Muscle of leg (tissue), 11 donors: ENCODE measurements around the gene HECTD3. TPM values are rescaled to one million over a fixed set of nuclear protein-coding genes. Genes with fewer than 3 reads are reported as not detected.
"Not testable (repeated sequence)": the region's sequence is repeated elsewhere in the genome, so short reads cannot be mapped to it uniquely, and the experiment has no call there.

Experiments used
- DNase-seq: peaks from one replicate; pipeline ENCODE4 v3.0.0; 2013
- H3K27ac ChIP-seq: one replicate; pipeline ENCODE4 v1.5.1; 2013; ENCODE audit warnings: mild to moderate bottlenecking, low read length, control low read depth
- H3K27me3 ChIP-seq: one replicate; pipeline ENCODE4 v1.6.1; 2013; ENCODE audit warnings: low read length; ENCODE audit not compliant: control insufficient read depth, insufficient read depth
- H3K36me3 ChIP-seq: one replicate; pipeline ENCODE4 v1.6.1; 2013; ENCODE audit warnings: low read length; ENCODE audit not compliant: control insufficient read depth, insufficient read depth
- H3K4me1 ChIP-seq: one replicate; pipeline ENCODE4 v1.6.1; 2013; ENCODE audit warnings: low read length; ENCODE audit not compliant: control insufficient read depth, insufficient read depth
- H3K4me3 ChIP-seq: one replicate; pipeline ENCODE4 v1.5.1; 2013; ENCODE audit warnings: low read length, control low read depth
- H3K9me3 ChIP-seq: replicated peaks from 2 replicates; pipeline ENCODE4 v1.6.1; 2013; ENCODE audit warnings: low read depth, low read length; ENCODE audit not compliant: control insufficient read depth
- WGBS: methylation state at CpG from one replicate; pipeline ENCODE4 v1.1.5; 2013; ENCODE audit warnings: missing lambda C conversion rate; ENCODE audit not compliant: insufficient coverage; 5-methylcytosine and 5-hydroxymethylcytosine counted together
- polyA plus RNA-seq, 8 donors: library from polyadenylated mRNA; unstranded; fragments of 120-200 nt; gene quantifications; one replicate each; pipeline versions ENCODE4 v1.2.1 to v1.2.3, GENCODE V29; 2013; ENCODE audit warnings: inconsistent platforms in 1 of 8, low replicate concordance in 1 of 8; ENCODE audit not compliant: insufficient read length in 8 of 8, insufficient read depth in 1 of 8
- total RNA-seq: library from RNA; stranded (reverse); fragments of 120-200 nt; gene quantifications from one replicate; pipeline ENCODE4 v1.2.4, GENCODE V29; 2013

HECTD3 gene
- total and polyA plus RNA-seq, 9 donors, result 13.2 to 33.3 (median 30.9) TPM

DNA sequence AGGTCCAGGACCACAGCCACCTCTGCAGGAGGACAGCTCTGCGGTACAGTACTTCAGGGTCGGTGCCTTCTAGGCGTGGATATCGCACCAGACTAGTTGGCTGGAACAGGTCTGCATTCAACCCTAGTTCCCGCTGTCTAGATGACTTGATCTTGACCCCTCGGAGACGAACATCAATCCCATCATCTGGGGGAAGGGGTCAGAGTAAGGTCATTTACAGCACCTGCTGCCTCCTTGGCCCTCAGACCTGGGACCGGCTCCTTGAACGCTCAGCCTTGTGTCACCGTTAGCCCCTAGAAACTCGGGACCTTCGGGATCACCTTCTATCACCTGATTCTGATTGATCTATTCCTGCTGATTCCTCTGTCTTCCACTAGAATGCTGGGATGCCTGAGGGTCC, 2.6 kb downstream of the HECTD3 start:
- Histone ChIP-seq H3K9me3 (no peaks in the 10 kb centered on the region), H3K4me3 (no peak overlapping the region), H3K4me1 (peaks cover 33% of the 10 kb centered on the region), H3K36me3 (peaks cover 66% of the 10 kb centered on the region), H3K27me3 (no peaks in the 10 kb centered on the region), H3K27ac (no peak overlapping the region)
- no peak for DNase-seq
- WGBS, result 90% methylated on average over 12 of the region's 12 CpGs

DNA sequence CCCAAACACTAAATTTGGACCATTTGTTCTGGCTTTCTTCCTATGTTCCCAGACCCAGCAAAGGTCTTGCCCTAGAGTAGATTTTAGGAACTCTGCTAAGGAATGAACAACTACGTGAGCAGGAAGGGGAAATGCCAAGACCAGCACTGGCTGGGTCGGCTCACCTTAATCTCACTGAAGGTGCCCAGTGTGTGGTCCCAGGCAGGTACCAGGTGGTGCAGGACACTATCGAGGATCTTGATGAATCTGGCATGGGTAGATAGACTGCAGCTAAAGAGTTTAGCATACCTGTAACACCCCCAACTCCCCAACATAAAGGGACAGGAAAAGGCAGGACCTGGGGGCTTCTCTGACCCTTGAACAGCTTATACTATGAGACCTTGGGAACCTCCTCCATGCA, 3.0 kb downstream of the HECTD3 start:
- DNase-seq, result no peak
- WGBS, result 93% methylated on average over 2 of the region's 3 CpGs
- no peak overlapping the region for H3K4me3 ChIP-seq
- peaks cover 29% of the 10 kb centered on the region for H3K4me1 ChIP-seq
- no peaks in the 10 kb centered on the region for H3K27me3 ChIP-seq
- H3K27ac ChIP-seq, result no peak overlapping the region
- no peaks in the 10 kb centered on the region for H3K9me3 ChIP-seq
- peaks cover 67% of the 10 kb centered on the region for H3K36me3 ChIP-seq

DNA sequence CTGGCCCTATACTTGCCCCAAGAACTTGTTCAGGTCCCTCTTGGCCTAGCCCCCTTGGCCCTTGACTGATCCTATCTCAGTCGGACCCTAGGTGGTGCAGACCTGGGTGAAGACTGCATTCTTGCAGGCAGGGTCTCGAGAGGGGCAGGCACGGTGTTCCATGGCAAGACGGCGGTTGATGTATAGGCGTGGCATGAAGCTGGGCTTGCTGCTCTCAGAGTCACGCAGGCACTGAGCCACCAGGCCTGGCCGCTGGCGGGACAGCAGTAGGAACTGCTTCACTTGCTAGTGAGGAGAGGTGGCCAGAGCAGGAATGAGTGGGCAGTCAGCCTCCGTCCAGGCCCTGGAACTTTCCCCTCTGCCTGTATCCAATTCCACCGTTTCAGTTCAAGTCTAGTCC, 3.8 kb downstream of the HECTD3 start:
- H3K4me3 ChIP-seq, result no peak overlapping the region
- H3K27ac ChIP-seq, result no peak overlapping the region
- peaks cover 74% of the 10 kb centered on the region for H3K36me3 ChIP-seq
- WGBS, result 86% methylated on average over 7 of the region's 11 CpGs
- peaks cover 22% of the 10 kb centered on the region for H3K4me1 ChIP-seq
- no peaks in the 10 kb centered on the region for H3K9me3 ChIP-seq
- no peak for DNase-seq
- H3K27me3 ChIP-seq, result no peaks in the 10 kb centered on the region

DNA sequence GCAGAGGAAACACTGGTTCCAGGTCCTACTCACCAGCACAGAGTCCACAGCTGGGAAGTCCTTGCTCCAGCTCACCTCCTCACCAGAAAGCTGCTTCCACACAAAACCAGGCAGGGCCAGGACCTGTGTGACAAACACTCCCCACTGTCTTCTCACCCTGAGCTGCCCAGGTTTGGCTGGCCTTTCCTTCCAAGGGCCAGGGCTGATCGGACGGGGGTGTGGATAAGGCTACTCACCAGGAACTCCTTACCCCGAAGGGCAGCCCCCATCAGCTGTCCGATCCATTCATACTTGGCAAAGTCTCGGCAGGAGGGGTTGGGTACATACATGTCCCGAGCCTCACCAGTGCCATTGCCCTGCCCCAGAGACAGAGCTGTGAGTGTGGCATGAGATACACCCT, 5.4 kb downstream of the HECTD3 start:
- no peak overlapping the region for H3K27ac ChIP-seq
- no peaks in the 10 kb centered on the region for H3K27me3 ChIP-seq
- no peaks in the 10 kb centered on the region for H3K9me3 ChIP-seq
- WGBS, result 86% methylated on average over 5 of the region's 6 CpGs
- H3K4me1 ChIP-seq, result peaks cover 13% of the 10 kb centered on the region
- no peak for DNase-seq
- peaks cover 79% of the 10 kb centered on the region for H3K36me3 ChIP-seq
- H3K4me3 ChIP-seq, result no peak overlapping the region

DNA sequence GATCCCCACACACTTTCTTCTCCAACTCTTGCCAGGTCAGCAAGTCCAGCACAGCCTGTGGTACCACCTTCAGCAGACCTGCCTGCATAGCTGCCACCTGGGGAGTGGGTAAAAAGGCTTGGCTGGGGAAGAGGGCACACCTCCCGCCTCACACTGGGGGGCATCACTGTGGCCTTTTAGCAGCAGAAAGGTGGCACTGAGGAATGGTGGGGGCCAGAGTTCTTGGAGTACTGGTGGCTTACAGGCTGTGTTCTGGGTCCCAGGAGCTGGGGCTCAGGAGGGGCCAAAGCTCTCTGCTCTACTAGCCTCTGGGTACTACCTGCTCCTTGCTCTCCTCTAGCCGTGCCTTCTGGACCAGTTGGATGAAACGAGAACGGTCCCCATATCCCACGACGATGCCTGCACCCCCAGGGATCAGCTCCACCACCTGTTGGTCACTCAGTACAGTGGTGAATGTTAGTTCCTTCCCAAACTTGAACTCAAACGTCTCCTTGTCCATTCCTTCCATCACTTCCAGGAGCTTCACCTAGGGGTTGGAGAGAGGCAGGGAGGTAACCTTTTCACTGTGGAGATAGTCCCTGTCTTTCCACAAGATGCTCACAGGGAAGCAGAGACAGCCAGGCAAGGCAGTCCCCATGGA, 6.7 kb downstream of the HECTD3 start:
- Histone ChIP-seq H3K27me3 (no peaks in the 10 kb centered on the region), H3K36me3 (peaks cover 73% of the 10 kb centered on the region), H3K9me3 (no peaks in the 10 kb centered on the region), H3K4me3 (no peak overlapping the region), H3K27ac (no peak overlapping the region), H3K4me1 (peaks cover under 1% of the 10 kb centered on the region)
- DNase-seq, result no peak
- WGBS, result 90% methylated on average over 2 of the region's 7 CpGs

DNA sequence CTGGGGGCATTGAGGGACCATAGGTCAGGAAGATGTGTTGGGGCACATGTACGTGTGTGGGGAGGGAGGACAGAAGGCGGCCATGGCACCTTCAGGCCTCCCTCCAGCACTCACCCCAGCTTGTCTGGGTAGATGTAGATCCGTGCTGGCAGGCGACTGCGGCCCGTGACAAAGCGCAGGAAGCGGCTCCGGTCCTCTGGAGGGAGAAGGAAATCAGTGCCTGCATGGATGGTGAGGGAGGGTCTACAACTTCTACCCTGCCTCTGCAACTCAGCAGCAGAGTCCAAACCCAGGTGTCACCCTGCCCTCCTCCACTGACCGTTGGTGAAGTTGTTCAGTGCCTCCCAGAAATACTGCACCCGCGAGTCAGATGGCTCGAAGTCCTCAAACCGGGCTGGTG, 7.4 kb downstream of the HECTD3 start:
- no peak overlapping the region for H3K27ac ChIP-seq
- H3K36me3 ChIP-seq, result peaks cover 66% of the 10 kb centered on the region
- H3K4me3 ChIP-seq, result no peak overlapping the region
- no peak for DNase-seq
- WGBS, result 84% methylated on average over 5 of the region's 14 CpGs
- no peaks in the 10 kb centered on the region for H3K27me3 ChIP-seq
- H3K4me1 ChIP-seq, result no peaks in the 10 kb centered on the region
- H3K9me3 ChIP-seq, result no peaks in the 10 kb centered on the region

DNA sequence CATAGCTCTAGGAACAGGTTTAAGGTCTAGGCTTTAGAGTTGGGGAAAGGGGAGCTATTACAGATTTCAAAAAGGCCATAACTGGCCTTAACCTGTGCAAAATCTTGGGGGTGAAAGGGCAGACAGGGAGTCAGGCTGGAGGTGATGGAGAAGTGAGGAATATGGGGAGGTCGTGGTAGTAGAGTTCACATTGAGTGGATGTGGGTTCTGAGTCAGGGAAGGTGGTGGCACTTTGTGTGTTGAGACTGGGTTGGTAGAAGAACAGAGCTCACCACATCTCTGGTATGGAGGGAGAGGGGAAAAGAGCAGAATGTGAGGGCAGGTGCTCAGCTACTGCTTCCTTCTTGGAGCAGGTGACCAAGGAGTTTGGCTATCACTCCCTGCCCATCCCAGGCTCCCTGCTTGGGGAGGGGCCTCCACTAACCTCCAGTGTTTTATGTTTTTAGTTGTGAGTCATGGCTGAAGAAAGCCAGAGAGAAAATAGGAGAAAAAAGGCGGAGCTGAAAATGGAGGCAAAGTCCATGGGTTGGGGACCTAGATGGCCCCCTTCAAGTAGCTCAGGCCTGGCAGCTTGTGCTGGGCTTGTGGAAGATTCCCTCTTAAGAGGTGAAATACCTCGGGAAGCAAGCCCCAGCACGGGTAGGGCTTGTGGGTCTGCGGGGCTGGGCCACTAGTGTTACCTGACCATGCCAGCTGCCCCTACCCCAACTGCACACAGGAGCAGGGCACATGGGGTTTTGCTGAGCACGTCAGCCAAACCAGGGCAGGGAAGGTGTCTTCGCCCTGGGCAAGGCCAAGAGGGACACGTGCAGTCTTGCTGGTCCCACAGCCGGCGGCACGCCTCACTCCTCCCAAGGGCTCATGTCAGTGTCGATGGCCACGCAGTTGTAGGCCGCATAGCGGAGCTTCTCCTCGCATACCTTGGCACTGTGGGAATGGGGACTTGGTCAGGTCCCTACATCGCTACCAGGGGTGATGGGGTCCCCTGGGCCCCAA, 8.2 kb downstream of the HECTD3 start:
- no peaks in the 10 kb centered on the region for H3K4me1 ChIP-seq
- H3K4me3 ChIP-seq, result no peak overlapping the region
- H3K27ac ChIP-seq, result no peak overlapping the region
- peaks cover 58% of the 10 kb centered on the region for H3K36me3 ChIP-seq
- WGBS, result 97% methylated on average over 14 of the region's 17 CpGs
- no peaks in the 10 kb centered on the region for H3K9me3 ChIP-seq
- DNase-seq, result no peak
- H3K27me3 ChIP-seq, result no peaks in the 10 kb centered on the region

DNA sequence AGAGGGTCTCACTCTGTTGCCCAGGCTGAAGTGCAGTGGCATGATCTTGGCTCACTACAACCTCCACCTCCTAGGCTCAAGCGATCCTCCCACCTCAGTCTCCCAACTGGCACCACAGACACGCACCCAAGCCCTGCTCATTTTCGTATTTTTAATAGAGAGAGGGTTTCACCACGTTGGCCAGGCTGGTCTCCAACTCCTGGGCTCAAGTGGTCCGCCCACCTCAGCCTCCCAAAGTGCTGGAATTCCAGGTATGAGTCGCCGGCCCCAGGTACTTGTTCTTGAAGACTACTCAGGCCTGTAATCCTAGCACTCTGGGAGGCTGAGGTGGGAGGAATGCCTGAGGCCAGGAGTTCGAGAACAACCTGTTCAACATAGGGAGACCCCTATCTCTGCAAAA, 9.5 kb downstream of the HECTD3 start:
- not testable (repeated sequence) for H3K27ac ChIP-seq, H3K9me3 ChIP-seq, H3K27me3 ChIP-seq, H3K4me1 ChIP-seq, DNase-seq, H3K4me3 ChIP-seq
- H3K36me3 ChIP-seq, result peaks cover 44% of the 10 kb centered on the region
- 67% methylated on average over 3 of the region's 8 CpGs for WGBS

DNA sequence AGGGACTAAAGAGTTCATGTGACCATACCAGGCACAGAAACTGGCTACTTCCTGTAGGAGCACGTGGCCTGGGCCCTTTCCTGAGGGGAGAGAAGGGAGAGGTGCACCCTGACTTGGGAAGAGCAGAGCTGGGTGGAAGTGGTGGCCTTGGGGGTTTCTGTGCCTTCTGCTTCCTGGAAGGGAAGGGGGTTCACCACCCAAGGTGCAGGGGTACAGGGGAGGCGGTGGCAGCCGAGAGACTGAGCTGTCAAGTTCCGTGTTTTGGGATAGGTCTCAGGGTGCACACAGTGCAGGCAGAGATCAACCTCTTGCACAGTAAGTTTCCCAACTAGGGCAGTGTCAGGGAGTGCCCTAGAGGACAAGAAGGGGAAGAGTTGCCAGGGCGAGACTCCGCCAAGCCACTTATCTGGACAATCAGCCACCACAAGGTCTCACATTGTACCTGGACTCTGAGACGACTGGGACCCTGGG, 10.1 kb downstream of the HECTD3 start:
- Histone ChIP-seq H3K9me3 (no peaks in the 10 kb centered on the region), H3K27ac (no peak overlapping the region), H3K4me3 (no peak overlapping the region)

DNA sequence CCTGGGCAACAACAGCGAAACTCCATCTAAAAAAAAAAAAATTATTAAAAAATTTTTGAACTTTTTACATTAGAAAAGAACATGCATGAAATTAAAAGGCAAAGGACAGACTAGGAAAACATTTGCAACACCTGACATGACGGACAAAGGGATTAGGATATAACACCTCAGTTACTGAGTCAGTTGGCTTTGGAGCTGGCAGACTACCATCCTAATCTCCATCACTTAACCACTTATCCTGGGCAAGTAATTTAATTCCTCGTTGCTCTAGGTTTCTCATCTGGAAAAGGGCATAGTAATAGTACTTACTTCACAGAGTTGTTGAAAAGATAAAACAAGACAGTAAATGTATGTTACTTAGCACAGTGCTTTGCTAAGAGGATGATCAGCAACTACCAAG, 11.9 kb downstream of the HECTD3 start:
- H3K27ac ChIP-seq, result no peak overlapping the region
- no peaks in the 10 kb centered on the region for H3K4me1 ChIP-seq
- H3K9me3 ChIP-seq, result no peaks in the 10 kb centered on the region
- H3K4me3 ChIP-seq, result no peak overlapping the region
- no peak for DNase-seq
- peaks cover 23% of the 10 kb centered on the region for H3K36me3 ChIP-seq
- 60% methylated on average over 1 of the region's 3 CpGs for WGBS
- no peaks in the 10 kb centered on the region for H3K27me3 ChIP-seq

More for the DNA sequence above, 10.1 kb downstream of the HECTD3 start:
- peaks cover 41% of the 10 kb centered on the region for H3K36me3 ChIP-seq
- WGBS, result 60% methylated on average over 5 of the region's 7 CpGs
- no peak for DNase-seq
- no peaks in the 10 kb centered on the region for H3K27me3 ChIP-seq
- H3K4me1 ChIP-seq, result no peaks in the 10 kb centered on the region
